Suprapubic skin (tissue), 4 donors: ENCODE measurements around the gene STPG4. TPM values are rescaled to one million over a fixed set of nuclear protein-coding genes. Genes with fewer than 3 reads are reported as not detected.
"Not testable (repeated sequence)": the region's sequence is repeated elsewhere in the genome, so short reads cannot be mapped to it uniquely, and the experiment has no call there.

ENCODE experiments used
- DNase-seq, 2 donors: peaks; one replicate each; pipeline ENCODE4 v3.0.0-alpha.2; 2019; ENCODE audit warnings: low spot score in 2 of 2
- H3K27ac ChIP-seq: fragments of 200-600 bp; sonication (generic); one replicate; pipeline ENCODE4 v1.5.1; 2019
- H3K27me3 ChIP-seq: fragments of 200-600 bp; sonication (generic); one replicate; pipeline ENCODE4 v1.5.1; 2019
- H3K36me3 ChIP-seq: fragments of 200-600 bp; sonication (generic); one replicate; pipeline ENCODE4 v1.5.1; 2019
- H3K4me1 ChIP-seq: fragments of 200-600 bp; sonication (generic); one replicate; pipeline ENCODE4 v1.5.1; 2019
- H3K4me3 ChIP-seq: fragments of 200-600 bp; sonication (generic); one replicate; pipeline ENCODE4 v1.5.1; 2019; ENCODE audit warnings: mild to moderate bottlenecking
- H3K9me3 ChIP-seq: fragments of 200-600 bp; sonication (generic); one replicate; pipeline ENCODE4 v1.5.1; 2019
- EP300 ChIP-seq: sonication (generic); formaldehyde crosslinking; IDR thresholded peaks from one replicate; pipeline ENCODE4 v1.6.1; 2017; ENCODE audit warnings: antibody characterized with exemption
- POLR2A ChIP-seq, 2 donors: fragments of 450-650 bp; IDR thresholded peaks; one replicate each; pipeline ENCODE4 v1.6.1; 2017; ENCODE audit warnings: antibody characterized with exemption in 2 of 2, mild to moderate bottlenecking in 2 of 2, moderate library complexity in 2 of 2
- POLR2AphosphoS5 ChIP-seq, 3 donors: sonication (generic); formaldehyde crosslinking; IDR thresholded peaks; one replicate each; pipeline ENCODE4 v1.6.1; 2017; ENCODE audit warnings: antibody characterized with exemption in 3 of 3
- WGBS: methylation state at CpG from one replicate; pipeline ENCODE4 v1.1.5; 2018; 5-methylcytosine and 5-hydroxymethylcytosine counted together
- total RNA-seq, 4 donors: library from RNA; depleted of rRNA; stranded (reverse); fragments of >200 nt; gene quantifications; one replicate each; pipeline ENCODE4 v1.1.0, GENCODE V29; 2016
- TF ChIP-seq, protein P1 (sequence below), 2 donors: fragments of 200-600 bp in 1 of 2; fragments of 450-650 bp in 1 of 2; sonication (generic) in 1 of 2; IDR thresholded peaks; one replicate each; pipeline ENCODE4 v1.5.1; 2016 to 2019; ENCODE audit warnings: antibody characterized with exemption in 2 of 2, mild to moderate bottlenecking in 1 of 2, moderate library complexity in 1 of 2

The STPG4 gene
- total RNA-seq, 4 donors from 2014 or later = 0.49 to 1.4 (median 0.91) TPM; not detected in 1

DNA sequence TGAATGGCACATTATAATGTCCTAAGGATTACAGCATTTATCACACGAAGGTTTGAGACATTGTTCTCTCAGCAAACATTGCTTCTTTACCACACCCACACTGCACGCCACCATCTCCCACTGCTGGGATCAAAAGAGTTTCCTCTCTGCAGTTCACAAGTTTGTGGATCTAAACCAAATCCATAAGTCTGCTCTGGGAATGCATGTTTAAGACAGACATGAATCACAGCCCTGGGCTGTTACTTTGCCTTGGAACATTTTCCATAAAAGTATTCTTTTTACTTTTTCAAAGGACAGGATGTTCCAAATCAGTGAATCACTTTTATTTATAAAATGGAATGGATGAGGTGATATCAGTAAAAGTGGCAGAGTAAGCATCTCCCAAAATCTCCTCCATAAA, 36.1 kb downstream of the STPG4 start:
- 31% methylated on average over 2 of the region's 2 CpGs for WGBS

DNA sequence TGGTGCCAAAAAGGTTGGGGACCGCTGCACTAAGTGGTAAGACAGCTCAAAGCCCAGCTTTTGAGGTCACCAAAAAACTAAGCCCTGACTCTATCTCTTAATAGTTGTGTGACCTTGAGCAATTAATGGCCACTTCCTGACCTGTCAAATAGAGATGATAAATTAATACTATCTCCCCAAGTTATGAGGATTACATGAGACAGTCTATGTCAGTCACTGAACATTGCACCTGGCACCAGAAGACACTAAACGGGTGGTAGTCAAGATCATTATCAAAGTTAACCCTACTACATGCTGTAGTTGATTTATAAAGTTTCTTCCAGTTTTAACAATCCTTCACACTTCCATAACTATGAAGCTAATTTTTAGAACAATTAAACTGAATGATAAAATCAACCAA, 36.5 kb downstream of the STPG4 start:
- no peak overlapping the region for H3K27ac ChIP-seq
- TF ChIP-seq EP300 (no peak), POLR2AphosphoS5 (IDR thresholded peaks at IDR 0.05) (no peak), POLR2A (IDR thresholded peaks at IDR 0.05) (no peak)
- TF ChIP-seq, protein P1, sequence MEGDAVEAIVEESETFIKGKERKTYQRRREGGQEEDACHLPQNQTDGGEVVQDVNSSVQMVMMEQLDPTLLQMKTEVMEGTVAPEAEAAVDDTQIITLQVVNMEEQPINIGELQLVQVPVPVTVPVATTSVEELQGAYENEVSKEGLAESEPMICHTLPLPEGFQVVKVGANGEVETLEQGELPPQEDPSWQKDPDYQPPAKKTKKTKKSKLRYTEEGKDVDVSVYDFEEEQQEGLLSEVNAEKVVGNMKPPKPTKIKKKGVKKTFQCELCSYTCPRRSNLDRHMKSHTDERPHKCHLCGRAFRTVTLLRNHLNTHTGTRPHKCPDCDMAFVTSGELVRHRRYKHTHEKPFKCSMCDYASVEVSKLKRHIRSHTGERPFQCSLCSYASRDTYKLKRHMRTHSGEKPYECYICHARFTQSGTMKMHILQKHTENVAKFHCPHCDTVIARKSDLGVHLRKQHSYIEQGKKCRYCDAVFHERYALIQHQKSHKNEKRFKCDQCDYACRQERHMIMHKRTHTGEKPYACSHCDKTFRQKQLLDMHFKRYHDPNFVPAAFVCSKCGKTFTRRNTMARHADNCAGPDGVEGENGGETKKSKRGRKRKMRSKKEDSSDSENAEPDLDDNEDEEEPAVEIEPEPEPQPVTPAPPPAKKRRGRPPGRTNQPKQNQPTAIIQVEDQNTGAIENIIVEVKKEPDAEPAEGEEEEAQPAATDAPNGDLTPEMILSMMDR (IDR thresholded peaks at IDR 0.05) = no peak
- 17% methylated on average over 2 of the region's 2 CpGs for WGBS

More for the DNA sequence above, 36.1 kb downstream of the STPG4 start:
- Histone ChIP-seq H3K27me3 (no peaks in the 10 kb centered on the region), H3K9me3 (no peaks in the 10 kb centered on the region), H3K4me3 (no peak overlapping the region), H3K27ac (no peak overlapping the region), H3K36me3 (no peaks in the 10 kb centered on the region), H3K4me1 (peaks cover 7% of the 10 kb centered on the region)
- TF ChIP-seq EP300 (no peak), POLR2A (IDR thresholded peaks at IDR 0.05) (no peak), POLR2AphosphoS5 (IDR thresholded peaks at IDR 0.05) (no peak)
- TF ChIP-seq, protein P1 (IDR thresholded peaks at IDR 0.05) = no peak
- DNase-seq = no peak

DNA sequence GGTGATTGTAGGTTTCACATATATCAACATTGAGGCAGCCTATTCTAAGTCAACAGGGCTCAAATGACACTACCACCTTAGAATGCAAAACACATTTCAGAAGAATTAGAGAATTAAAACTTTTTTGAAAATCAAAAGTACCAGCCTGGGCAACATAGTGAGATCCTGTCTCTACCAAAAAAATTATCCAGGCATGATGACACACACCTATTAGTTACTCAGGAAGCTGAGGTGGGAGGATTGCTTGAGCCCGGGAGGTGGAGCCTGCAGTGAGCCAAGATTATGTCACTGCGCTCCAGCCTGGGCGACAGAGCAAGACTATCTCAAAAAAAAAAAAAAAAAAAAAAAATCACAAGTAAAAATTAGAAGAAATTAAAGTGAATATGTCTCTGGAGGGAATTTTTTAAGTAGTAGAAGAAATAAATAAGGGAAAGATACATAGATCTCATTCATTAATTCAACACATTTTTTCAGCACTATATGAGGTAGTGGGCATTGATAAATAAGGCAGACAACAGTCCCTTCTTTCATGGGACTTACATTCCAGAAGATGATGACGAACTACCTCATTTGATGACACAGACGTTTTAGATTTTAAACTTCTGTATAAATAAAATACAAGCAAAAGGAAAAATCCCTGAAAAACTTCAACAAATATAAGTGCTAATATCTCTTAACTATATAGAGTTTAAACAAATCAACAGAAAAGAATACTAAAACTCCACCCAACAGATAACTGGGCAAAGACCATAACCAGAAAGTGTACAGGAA, 42.3 kb downstream of the STPG4 start:
- DNase-seq = no peak
- Histone ChIP-seq H3K4me1 (no peaks in the 10 kb centered on the region), H3K27me3 (no peaks in the 10 kb centered on the region), H3K4me3 (no peak overlapping the region), H3K9me3 (no peaks in the 10 kb centered on the region), H3K36me3 (no peaks in the 10 kb centered on the region), H3K27ac (no peak overlapping the region)
- TF ChIP-seq POLR2AphosphoS5 (IDR thresholded peaks at IDR 0.05) = no peak
- no peak for TF ChIP-seq EP300
- TF ChIP-seq, protein P1 (IDR thresholded peaks at IDR 0.05) = no peak
- no peak for TF ChIP-seq POLR2A (IDR thresholded peaks at IDR 0.05)
- WGBS = 81% methylated on average over 5 of the region's 5 CpGs

More for the DNA sequence above, 36.5 kb downstream of the STPG4 start:
- Histone ChIP-seq H3K4me3 (no peak overlapping the region), H3K27me3 (no peaks in the 10 kb centered on the region), H3K36me3 (no peaks in the 10 kb centered on the region), H3K9me3 (no peaks in the 10 kb centered on the region), H3K4me1 (peaks cover 7% of the 10 kb centered on the region)
- DNase-seq = no peak

DNA sequence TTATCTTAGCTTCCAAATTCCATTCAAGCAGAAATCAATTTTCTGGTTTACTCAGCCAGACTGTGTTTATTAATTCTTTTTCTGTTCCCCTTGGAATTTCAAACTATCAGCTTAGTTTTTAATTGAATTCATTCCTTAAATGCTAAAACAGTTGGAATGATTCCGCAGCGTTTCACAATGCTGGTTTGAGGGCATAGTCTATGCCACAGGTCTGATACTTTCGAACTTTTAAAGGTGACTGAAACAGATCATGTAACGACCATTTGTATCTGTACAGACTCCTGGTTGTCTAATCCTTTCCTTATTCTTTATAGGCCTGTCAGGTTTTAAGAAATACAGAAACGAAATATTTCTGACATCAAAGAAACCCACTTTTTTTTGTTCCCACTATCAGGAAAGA, 45.4 kb downstream of the STPG4 start:
- H3K27me3 ChIP-seq = no peaks in the 10 kb centered on the region
- DNase-seq = no peak
- no peak overlapping the region for H3K4me3 ChIP-seq
- TF ChIP-seq POLR2A (IDR thresholded peaks at IDR 0.05) = no peak
- TF ChIP-seq POLR2AphosphoS5 (IDR thresholded peaks at IDR 0.05) = no peak
- no peak for TF ChIP-seq EP300
- TF ChIP-seq, protein P1 (IDR thresholded peaks at IDR 0.05) = no peak
- no peaks in the 10 kb centered on the region for H3K36me3 ChIP-seq
- no peaks in the 10 kb centered on the region for H3K9me3 ChIP-seq
- no peak overlapping the region for H3K27ac ChIP-seq
- peaks cover 5% of the 10 kb centered on the region for H3K4me1 ChIP-seq
- WGBS = 78% methylated on average over 5 of the region's 5 CpGs

DNA sequence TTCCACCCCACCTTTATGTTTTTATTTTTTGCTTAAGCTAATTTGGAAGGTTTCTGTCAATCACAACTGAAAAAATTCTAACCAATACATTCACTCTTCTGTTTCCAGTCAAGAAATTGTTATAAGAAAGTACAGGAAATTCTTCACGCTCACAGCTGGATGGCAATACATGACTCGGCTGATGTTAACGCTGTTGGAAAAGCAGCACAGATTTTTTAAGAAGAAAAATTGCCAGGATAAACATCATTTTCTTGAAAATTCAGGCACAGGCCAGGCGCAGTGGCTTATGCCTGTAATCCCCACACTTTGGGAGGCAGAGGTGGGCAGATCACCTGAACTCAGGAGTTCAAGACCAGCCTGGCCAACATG, 46.1 kb downstream of the STPG4 start:
- no peak for DNase-seq
- 82% methylated on average over 4 of the region's 4 CpGs for WGBS
- Histone ChIP-seq H3K4me1 (peaks cover 5% of the 10 kb centered on the region), H3K9me3 (no peaks in the 10 kb centered on the region), H3K27ac (no peak overlapping the region), H3K36me3 (no peaks in the 10 kb centered on the region), H3K27me3 (no peaks in the 10 kb centered on the region), H3K4me3 (no peak overlapping the region)
- no peak for TF ChIP-seq POLR2A (IDR thresholded peaks at IDR 0.05)
- no peak for TF ChIP-seq EP300
- TF ChIP-seq, protein P1 (IDR thresholded peaks at IDR 0.05) = no peak

DNA sequence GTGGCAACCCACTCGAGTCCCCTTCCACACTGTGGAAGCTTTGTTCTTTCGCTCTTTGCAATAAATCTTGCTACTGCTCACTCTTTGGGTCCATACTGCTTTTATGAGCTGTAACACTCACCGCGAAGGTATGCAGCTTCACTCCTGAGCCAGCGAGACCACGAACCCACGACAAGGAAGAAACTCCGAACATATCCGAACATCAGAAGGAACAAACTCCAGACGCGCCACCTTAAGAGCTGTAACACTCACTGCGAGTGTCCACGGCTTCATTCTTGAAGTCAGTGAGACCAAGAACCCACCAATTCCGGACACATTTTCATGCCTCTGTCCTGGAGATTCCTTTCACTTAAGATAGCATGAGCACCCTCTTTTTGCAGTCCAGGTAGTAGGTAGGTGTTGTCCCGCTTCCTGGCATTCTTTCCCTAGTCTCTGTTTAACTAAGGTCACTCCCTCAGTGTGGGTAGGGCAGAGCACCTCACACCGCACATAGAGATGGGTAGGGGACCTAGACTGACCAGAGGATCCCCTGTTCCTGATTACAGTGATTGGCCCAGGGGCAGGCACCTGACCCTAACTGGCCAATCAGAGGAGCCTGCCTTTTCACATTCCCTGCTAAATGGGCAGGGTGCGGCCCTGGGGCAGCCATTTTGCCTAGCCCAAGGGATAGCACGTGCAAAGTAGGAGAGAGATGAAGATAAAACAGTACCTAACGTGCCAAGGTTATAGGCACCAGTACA, 46.7 kb downstream of the STPG4 start:
- not testable (repeated sequence) for H3K4me3 ChIP-seq, H3K4me1 ChIP-seq, H3K27me3 ChIP-seq, H3K36me3 ChIP-seq, DNase-seq, H3K9me3 ChIP-seq, H3K27ac ChIP-seq
- WGBS = 88% methylated on average over 19 of the region's 19 CpGs

DNA sequence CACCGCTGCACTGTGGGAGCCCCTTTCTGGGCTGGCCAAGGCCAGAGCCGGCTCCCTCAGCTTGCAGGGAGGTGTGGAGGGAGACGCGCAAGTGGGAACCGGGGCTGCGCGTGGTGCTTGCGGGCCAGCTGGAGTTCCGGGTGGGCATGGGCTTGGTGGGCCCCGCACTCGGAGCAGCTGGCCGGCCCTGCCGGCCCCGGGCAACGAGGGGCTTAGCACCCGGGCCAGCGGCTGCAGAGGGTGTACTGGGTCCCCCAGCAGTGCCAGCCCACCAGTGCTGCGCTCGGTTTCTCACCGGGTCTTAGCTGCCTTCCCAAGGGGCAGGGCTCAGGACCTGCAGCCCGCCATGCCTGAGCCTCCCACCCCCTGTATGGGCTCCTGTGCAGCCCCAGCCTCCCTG, 47.9 kb downstream of the STPG4 start:
- H3K9me3 ChIP-seq, H3K27me3 ChIP-seq, H3K36me3 ChIP-seq, H3K4me1 ChIP-seq, H3K27ac ChIP-seq, H3K4me3 ChIP-seq, DNase-seq: not testable (repeated sequence)
- 98% methylated on average over 6 of the region's 21 CpGs for WGBS

DNA sequence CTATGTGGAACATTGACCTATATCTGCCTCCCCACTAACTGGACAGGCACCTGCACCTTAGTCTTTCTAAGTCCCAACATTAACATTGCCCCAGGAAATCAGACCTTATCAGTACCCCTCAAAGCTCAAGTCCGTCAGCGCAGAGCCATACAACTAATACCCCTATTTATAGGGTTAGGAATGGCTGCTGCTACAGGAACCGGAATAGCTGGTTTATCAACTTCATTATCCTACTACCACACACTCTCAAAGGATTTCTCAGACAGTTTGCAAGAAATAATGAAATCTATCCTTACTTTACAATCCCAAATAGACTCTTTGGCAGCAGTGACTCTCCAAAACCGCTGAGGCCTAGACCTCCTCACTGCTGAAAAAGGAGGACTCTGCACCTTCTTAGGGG, 48.9 kb downstream of the STPG4 start:
- WGBS = 44% methylated on average over 4 of the region's 4 CpGs
- H3K36me3 ChIP-seq, H3K27me3 ChIP-seq, DNase-seq, H3K27ac ChIP-seq, H3K9me3 ChIP-seq, H3K4me1 ChIP-seq, H3K4me3 ChIP-seq: not testable (repeated sequence)
